Ureter (tissue), 1 donor: ENCODE results near the gene CACNA1C. TPM values are rescaled to one million over a fixed set of nuclear protein-coding genes. Genes with fewer than 3 reads are reported as not detected.

ENCODE experiments used
- DNase-seq: peaks from one replicate; pipeline ENCODE4 v3.0.0-alpha.2; 2020; ENCODE audit warnings: low spot score
- total RNA-seq: library from RNA; stranded (reverse); gene quantifications from one replicate; pipeline ENCODE4 v1.2.4, GENCODE V29; 2023
- donor health status: DM: yes; HTN: yes; CAD: no.

CACNA1C gene
- total RNA-seq, 1 donor from 2014 or later = 30.1 TPM

DNA sequence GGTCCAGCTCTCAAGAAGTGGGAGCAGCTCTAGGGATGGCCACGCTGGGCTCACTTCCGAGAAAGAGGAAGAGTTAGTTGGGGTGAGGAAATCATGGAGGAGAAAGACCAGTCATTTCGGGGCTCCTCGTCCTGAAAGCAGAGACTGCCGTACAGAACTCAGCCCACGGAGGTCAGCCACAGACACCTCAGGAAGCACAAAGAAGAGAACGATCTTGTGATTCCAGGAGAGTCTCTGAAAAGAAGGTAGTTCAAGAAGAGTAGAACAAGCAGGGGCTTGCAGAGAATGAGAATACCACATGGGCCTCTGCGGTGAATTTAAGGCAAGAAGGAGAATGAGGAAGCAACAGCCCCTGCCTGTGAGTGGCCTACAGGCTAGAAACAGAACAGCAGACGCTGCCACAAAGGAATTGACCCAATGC is 311.9 kb downstream of the CACNA1C start:
- DNase-seq = no peak

DNA sequence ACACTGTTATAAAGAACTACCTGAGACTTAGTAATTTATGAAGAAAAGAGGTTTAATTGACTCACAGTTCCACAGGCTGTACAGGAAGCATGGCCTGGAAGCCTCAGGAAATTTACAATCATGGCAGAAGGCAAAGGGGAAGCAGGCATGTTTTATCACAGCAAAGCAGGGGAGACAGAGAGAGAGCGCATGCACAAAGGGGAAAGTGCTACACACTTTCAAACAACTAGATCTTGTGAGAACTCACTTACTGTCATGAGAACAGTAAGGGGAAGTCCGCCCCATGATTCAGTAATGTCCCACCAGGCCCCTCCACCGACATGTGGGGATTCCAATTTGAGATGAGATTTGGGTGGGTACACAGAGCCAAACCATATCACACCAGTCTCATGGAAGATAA is 313.9 kb downstream of the CACNA1C start:
- DNase-seq = no peak

DNA sequence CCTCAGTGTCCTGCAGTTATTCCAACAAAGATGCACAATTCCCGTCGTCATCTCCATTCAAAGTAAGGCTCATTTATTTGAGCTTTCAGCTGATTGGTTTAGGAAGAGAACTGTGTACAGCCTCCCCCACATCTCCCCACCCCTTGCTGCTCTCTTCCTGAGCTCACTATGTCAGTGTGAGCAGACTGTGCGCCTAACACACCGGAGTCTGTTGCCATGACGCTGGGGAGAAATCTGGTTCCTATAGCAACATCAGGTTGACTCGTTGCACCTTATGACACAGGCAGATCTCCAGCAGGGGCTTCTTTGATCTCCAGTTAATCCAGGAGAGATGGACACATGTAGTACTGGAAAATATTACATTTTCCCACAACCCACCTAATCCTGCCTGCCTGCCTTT is 319.4 kb downstream of the CACNA1C start:
- no peak for DNase-seq

- DNase-seq = no peak
These were observed 319.9 kb downstream of the CACNA1C start for GRCh38 chr12:2372735-2373134.

- DNase-seq = no peak
These were observed 320.5 kb downstream of the CACNA1C start for GRCh38 chr12:2373307-2373706.

GRCh38 chr12:2374092-2374906 is 321.5 kb downstream of the CACNA1C start:
- no peak for DNase-seq

GRCh38 chr12:2375871-2376270 is 323.1 kb downstream of the CACNA1C start:
- no peak for DNase-seq

- no peak for DNase-seq
These were observed 324.3 kb downstream of the CACNA1C start for GRCh38 chr12:2376908-2377657.

GRCh38 chr12:2378835-2379330 is 326.1 kb downstream of the CACNA1C start:
- DNase-seq = no peak

- no peak for DNase-seq
These were observed 328.2 kb downstream of the CACNA1C start for GRCh38 chr12:2380946-2381345.

DNA sequence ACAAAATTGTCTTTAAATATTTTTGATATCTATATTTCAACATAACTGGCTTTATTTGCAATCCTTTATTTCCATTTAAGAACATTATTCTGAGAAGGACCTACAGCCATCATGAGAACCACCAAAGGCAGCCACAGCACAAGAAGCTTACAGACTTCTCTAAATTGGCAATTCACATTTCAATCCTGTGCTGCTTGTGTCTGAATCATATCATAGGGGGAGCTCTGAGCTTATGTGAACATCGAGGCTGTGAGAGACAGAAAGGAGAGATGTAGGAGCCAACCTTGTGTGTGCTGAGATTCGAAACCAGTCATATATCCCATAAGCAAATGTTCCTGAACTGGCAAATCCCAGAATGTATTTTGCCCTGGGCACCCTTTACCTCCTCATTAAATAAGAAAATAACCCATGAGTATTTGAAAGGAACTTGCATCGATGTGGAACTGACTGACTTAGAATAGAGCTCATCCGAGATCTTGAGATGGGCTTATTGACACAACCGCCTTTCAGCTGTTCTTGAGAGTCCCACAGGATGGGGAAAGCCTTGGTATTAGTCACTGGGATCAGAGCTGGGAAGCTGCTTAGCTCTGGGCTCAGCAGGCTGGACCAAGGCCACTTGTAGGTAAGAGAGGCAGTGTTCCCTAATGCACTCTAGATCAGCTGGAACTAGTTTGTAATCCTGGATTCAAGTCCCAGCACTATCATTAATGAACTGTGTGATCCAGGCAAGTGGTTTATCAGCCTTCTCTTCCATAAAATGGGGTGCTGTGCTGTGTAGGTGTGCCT is 329.8 kb downstream of the CACNA1C start:
- DNase-seq = no peak

GRCh38 chr12:2383325-2384028 is 330.7 kb downstream of the CACNA1C start:
- DNase-seq = no peak

- no peak for DNase-seq
These were observed 331.2 kb downstream of the CACNA1C start for GRCh38 chr12:2384029-2384386.

DNA sequence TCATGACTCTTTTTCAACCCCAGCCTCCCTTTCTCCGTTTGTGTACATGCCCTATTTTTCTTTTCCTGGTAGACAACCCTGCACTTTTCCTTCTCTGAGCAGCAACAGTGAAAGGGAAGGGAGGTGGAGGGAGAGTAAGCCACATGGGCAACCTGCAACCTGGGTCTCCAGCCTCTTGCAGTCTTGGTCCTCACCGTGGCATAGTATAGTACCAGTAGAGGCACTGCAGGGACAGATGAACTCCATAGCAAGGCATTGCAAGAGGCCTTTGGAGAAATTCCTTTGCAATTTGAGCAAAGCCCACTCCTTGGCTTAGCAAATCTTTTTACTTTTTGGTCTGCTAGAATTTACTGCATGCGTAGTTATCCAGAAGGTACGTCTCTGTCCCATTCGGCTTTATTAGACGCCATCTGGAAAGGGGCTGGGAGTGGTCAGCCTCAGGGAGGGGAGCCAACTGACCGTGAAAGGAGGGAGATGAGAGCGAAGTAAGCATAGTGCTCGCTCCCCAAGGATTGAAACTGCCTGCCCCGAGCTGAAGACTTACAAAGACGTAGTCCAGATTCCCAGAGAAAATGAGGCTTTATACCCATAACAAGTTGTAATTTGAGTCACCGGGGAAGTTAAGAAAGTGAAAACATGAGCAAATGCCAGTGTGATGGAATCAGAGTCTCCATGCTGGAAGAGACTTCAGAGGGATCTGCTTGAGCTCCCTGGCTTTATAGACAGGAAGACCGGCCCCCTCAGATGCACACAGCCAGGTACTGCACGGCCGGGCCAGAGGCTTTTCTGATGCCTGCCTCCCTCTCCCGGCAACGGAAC is 332.0 kb downstream of the CACNA1C start:
- DNase-seq = no peak

DNA sequence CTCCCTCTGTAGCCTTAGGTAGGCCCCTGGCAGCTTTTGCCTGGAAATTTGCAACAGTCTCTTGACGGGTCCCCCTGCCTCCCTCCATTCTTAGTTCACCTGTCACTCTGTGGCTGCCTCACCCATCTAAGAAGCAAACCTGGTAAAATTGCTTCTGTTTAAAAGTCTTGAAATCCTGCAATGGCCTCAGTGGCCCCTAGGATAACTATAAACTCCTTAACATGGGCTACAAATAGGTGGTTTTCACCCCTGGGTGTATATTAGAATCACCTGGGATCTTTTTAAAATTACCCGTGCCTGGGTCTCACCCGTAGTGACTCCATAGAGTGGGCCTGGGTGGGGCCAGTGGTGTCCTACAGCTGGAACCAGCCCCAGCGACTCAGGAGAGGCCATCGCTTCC is 332.7 kb downstream of the CACNA1C start:
- no peak for DNase-seq

DNA sequence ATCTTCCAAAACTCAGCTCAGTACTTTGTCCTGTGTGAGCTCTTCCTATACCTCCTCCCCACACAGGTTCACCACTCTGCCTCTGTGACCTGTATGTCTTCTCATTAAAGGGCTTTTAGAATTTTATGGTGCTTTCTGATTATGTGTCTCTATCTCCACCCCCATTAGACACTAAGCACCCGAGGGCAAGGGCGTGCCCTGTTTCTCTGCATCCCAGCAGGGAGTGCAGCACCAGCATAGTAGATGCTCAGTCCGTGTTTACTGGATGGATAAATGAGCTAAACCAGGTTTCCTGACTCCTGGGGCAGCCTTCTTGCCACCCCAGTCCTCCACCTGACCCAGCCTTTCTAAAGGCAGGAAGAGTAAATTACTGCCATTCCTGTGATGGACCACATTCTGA is 333.8 kb downstream of the CACNA1C start:
- no peak for DNase-seq

GRCh38 chr12:2387103-2387834 is 334.5 kb downstream of the CACNA1C start:
- no peak for DNase-seq

- no peak for DNase-seq
These were observed 336.4 kb downstream of the CACNA1C start for GRCh38 chr12:2389079-2389790.

GRCh38 chr12:2390133-2390532 is 337.3 kb downstream of the CACNA1C start:
- DNase-seq = no peak
